H9 (cell line): ENCODE data around the gene ZNF418. TPM values are rescaled to one million over a fixed set of nuclear protein-coding genes. Genes with fewer than 3 reads are reported as not detected.

Source experiments
- DNase-seq: peaks from one replicate; pipeline ENCODE4 v3.0.0-alpha.2; 2017
- H2AFZ ChIP-seq: one replicate; pipeline ENCODE4 v1.6.1; 2013; ENCODE audit warnings: mild to moderate bottlenecking, low read length, control low read depth, moderate library complexity
- H2AK5ac ChIP-seq: 2 replicates; pipeline ENCODE4 v1.6.1; 2013; ENCODE audit warnings: low read length, control low read depth, mixed read lengths; ENCODE audit not compliant: insufficient read length
- H2BK120ac ChIP-seq: one replicate; pipeline ENCODE4 v1.6.1; 2013; ENCODE audit warnings: low read depth, mild to moderate bottlenecking, low read length, control low read depth, inconsistent platforms; ENCODE audit not compliant: poor library complexity, severe bottlenecking
- H2BK12ac ChIP-seq: 2 replicates; pipeline ENCODE4 v1.6.1; 2013; ENCODE audit warnings: low read length, control low read depth, mixed read lengths, low read depth; ENCODE audit not compliant: insufficient read length
- H2BK15ac ChIP-seq: 2 replicates; pipeline ENCODE4 v1.6.1; 2013; ENCODE audit warnings: low read depth, low read length, control low read depth
- H2BK20ac ChIP-seq: one replicate; pipeline ENCODE4 v1.6.1; 2013; ENCODE audit warnings: low read depth, mild to moderate bottlenecking, low read length, control low read depth, inconsistent platforms; ENCODE audit not compliant: poor library complexity, severe bottlenecking
- H2BK5ac ChIP-seq: 2 replicates; pipeline ENCODE4 v1.6.1; 2013; ENCODE audit warnings: low read length, control low read depth, mixed read lengths; ENCODE audit not compliant: insufficient read length
- H3K14ac ChIP-seq: 2 replicates; pipeline ENCODE4 v1.6.1; 2013; ENCODE audit warnings: low read length, control low read depth; ENCODE audit not compliant: insufficient read depth
- H3K18ac ChIP-seq: 2 replicates; pipeline ENCODE4 v1.6.1; 2013; ENCODE audit warnings: low read depth, mild to moderate bottlenecking, mixed read lengths, low read length, control low read depth; ENCODE audit not compliant: insufficient read length
- H3K23ac ChIP-seq: 2 replicates; pipeline ENCODE4 v1.6.1; 2013; ENCODE audit warnings: low read length, control low read depth, mixed read lengths, low read depth; ENCODE audit not compliant: insufficient read length
- H3K23me2 ChIP-seq: 2 replicates; pipeline ENCODE4 v1.6.1; 2013; ENCODE audit warnings: low read depth, mild to moderate bottlenecking, mixed read lengths, low read length, control low read depth; ENCODE audit not compliant: insufficient read length, poor library complexity, severe bottlenecking
- H3K27ac ChIP-seq: 2 replicates; pipeline ENCODE4 v1.5.1; 2013; ENCODE audit warnings: low read length, control low read depth, mixed read lengths, low read depth; ENCODE audit not compliant: insufficient read length
- H3K27me3 ChIP-seq: 2 replicates; pipeline ENCODE4 v1.6.1; 2013; ENCODE audit warnings: low read length, control low read depth, inconsistent platforms; ENCODE audit not compliant: insufficient read depth
- H3K4ac ChIP-seq: 2 replicates; pipeline ENCODE4 v1.6.1; 2013; ENCODE audit warnings: low read depth, mild to moderate bottlenecking, control low read depth, inconsistent platforms, low read length, moderate library complexity
- H3K4me1 ChIP-seq: 2 replicates; pipeline ENCODE4 v1.6.1; 2013; ENCODE audit warnings: low read length, control low read depth, inconsistent platforms; ENCODE audit not compliant: insufficient read depth
- H3K4me2 ChIP-seq: 2 replicates; pipeline ENCODE4 v1.6.1; 2013; ENCODE audit warnings: low read length, control low read depth, mixed read lengths; ENCODE audit not compliant: insufficient read length, insufficient read depth
- H3K56ac ChIP-seq: 2 replicates; pipeline ENCODE4 v1.6.1; 2013; ENCODE audit warnings: low read depth, mild to moderate bottlenecking, mixed read lengths, low read length, control low read depth; ENCODE audit not compliant: insufficient read length
- H3K79me1 ChIP-seq: 2 replicates; pipeline ENCODE4 v1.6.1; 2013; ENCODE audit warnings: low read depth, mild to moderate bottlenecking, moderate library complexity, low read length, control low read depth, inconsistent platforms; ENCODE audit not compliant: insufficient read depth, poor library complexity, severe bottlenecking
- H3K79me2 ChIP-seq: 2 replicates; pipeline ENCODE4 v1.6.1; 2013; ENCODE audit warnings: low read length, control low read depth, inconsistent platforms; ENCODE audit not compliant: insufficient read depth
- H3K9ac ChIP-seq: 2 replicates; pipeline ENCODE4 v1.6.1; 2013; ENCODE audit warnings: low read length, control low read depth, mixed read lengths; ENCODE audit not compliant: insufficient read length; ENCODE audit errors: extremely low read depth
- H3K9me3 ChIP-seq: one replicate; pipeline ENCODE4 v1.6.1; 2013; ENCODE audit warnings: low read depth, low read length, inconsistent platforms; ENCODE audit not compliant: control insufficient read depth
- H3T11ph ChIP-seq: one replicate; pipeline ENCODE4 v1.6.1; 2013; ENCODE audit warnings: mild to moderate bottlenecking, low read length, control low read depth, inconsistent platforms
- H4K20me1 ChIP-seq: one replicate; pipeline ENCODE4 v1.6.1; 2013; ENCODE audit not compliant: control insufficient read depth, insufficient read length, insufficient read depth
- H4K5ac ChIP-seq: 2 replicates; pipeline ENCODE4 v1.6.1; 2013; ENCODE audit warnings: low read depth, mild to moderate bottlenecking, mixed read lengths, low read length, control low read depth; ENCODE audit not compliant: insufficient read length
- H4K8ac ChIP-seq: replicated peaks from 2 replicates; pipeline ENCODE4 v1.6.1; 2013; ENCODE audit warnings: low read length, control low read depth, mixed read lengths, low read depth; ENCODE audit not compliant: insufficient read length
- H4K91ac ChIP-seq: 2 replicates; pipeline ENCODE4 v1.6.1; 2013; ENCODE audit warnings: low read depth, mild to moderate bottlenecking, moderate library complexity, mixed read lengths, low read length, control low read depth; ENCODE audit not compliant: insufficient read length
- H3K27ac Mint-ChIP-seq, 3 experiments: 2 replicates in 2 of 3; 3 replicates in 1 of 3; pipeline ENCODE4 v1.8.0; 2020 to 2021; ENCODE audit warnings: mixed read lengths in 3 of 3, mild to moderate bottlenecking in 1 of 3, moderate library complexity in 1 of 3
- H3K27me3 Mint-ChIP-seq: 2 replicates; pipeline ENCODE4 v1.8.0; 2021; ENCODE audit warnings: low read depth, mild to moderate bottlenecking, moderate library complexity, mixed read lengths
- H3K36me3 Mint-ChIP-seq, 3 experiments: 2 replicates in 2 of 3; 3 replicates in 1 of 3; pipeline ENCODE4 v1.8.0; 2020 to 2021; ENCODE audit warnings: low read depth in 3 of 3, mixed read lengths in 3 of 3; ENCODE audit not compliant: insufficient read depth in 1 of 3
- H3K4me1 Mint-ChIP-seq, 2 experiments: 2 replicates each; pipeline ENCODE4 v1.8.0; 2020; ENCODE audit warnings: mixed read lengths in 2 of 2
- H3K4me3 Mint-ChIP-seq, 2 experiments: 2 replicates in 1 of 2; 3 replicates in 1 of 2; pipeline ENCODE4 v1.8.0; 2020 to 2021; ENCODE audit warnings: mild to moderate bottlenecking in 2 of 2, mixed read lengths in 2 of 2, moderate library complexity in 1 of 2
- H3K9me3 Mint-ChIP-seq, 2 experiments: 2 replicates in 1 of 2; 3 replicates in 1 of 2; pipeline ENCODE4 v1.8.0; 2020; ENCODE audit warnings: mild to moderate bottlenecking in 2 of 2, mixed read lengths in 2 of 2, moderate library complexity in 1 of 2
- WGBS: extraction: QIAGEN DNeasy Blood & Tissue Kit; methylation state at CpG from one replicate; pipeline ENCODE4 v1.1.7; 2013; ENCODE audit warnings: missing lambda C conversion rate, low lambda C conversion rate, mixed read lengths; ENCODE audit not compliant: insufficient read length; ENCODE audit errors: extremely low coverage; 5-methylcytosine and 5-hydroxymethylcytosine counted together
- total RNA-seq: library from RNA; stranded (reverse); gene quantifications from 2 replicates; pipeline ENCODE4 v1.2.1, GENCODE V29; 2021
- TF ChIP-seq, protein P1 (sequence below): fragments of 200-600 bp; sonication (generic); conservative IDR thresholded peaks from 3 replicates; pipeline ENCODE4 v1.8.0; 2021; ENCODE audit warnings: antibody characterized with exemption, mild to moderate bottlenecking

ZNF418 gene
- total RNA-seq, 1 experiment from 2014 or later, result 26.2 TPM

- Mint-ChIP-seq H3K36me3 (peaks cover 5 to 24% (median 10%) of the 10 kb centered on the region in 3 experiments; a peak in 6 of 7 replicates), H3K4me3 (no peak overlapping the region), H3K9me3 (peaks cover 65 to 75% of the 10 kb centered on the region in 2 experiments), H3K4me1 (no peaks in the 10 kb centered on the region), H3K27me3 (peaks cover 8% of the 10 kb centered on the region), H3K27ac (no peak overlapping the region)
- no peak overlapping the region for H3K4ac ChIP-seq
- H3K79me1 ChIP-seq, result no peaks in the 10 kb centered on the region
- H3K18ac ChIP-seq, result no peak overlapping the region
- H3K9ac ChIP-seq, result no peak overlapping the region
- no peak overlapping the region for H3K27ac ChIP-seq
- no peak overlapping the region for H2BK120ac ChIP-seq
- TF ChIP-seq, protein P1, sequence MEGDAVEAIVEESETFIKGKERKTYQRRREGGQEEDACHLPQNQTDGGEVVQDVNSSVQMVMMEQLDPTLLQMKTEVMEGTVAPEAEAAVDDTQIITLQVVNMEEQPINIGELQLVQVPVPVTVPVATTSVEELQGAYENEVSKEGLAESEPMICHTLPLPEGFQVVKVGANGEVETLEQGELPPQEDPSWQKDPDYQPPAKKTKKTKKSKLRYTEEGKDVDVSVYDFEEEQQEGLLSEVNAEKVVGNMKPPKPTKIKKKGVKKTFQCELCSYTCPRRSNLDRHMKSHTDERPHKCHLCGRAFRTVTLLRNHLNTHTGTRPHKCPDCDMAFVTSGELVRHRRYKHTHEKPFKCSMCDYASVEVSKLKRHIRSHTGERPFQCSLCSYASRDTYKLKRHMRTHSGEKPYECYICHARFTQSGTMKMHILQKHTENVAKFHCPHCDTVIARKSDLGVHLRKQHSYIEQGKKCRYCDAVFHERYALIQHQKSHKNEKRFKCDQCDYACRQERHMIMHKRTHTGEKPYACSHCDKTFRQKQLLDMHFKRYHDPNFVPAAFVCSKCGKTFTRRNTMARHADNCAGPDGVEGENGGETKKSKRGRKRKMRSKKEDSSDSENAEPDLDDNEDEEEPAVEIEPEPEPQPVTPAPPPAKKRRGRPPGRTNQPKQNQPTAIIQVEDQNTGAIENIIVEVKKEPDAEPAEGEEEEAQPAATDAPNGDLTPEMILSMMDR, result no peak
- no peak overlapping the region for H3K4me2 ChIP-seq
- no peak overlapping the region for H4K5ac ChIP-seq
- H3K23me2 ChIP-seq, result no peaks in the 10 kb centered on the region
- no peak overlapping the region for H3K14ac ChIP-seq
- no peaks in the 10 kb centered on the region for H3K27me3 ChIP-seq
- H4K91ac ChIP-seq, result no peak overlapping the region
- WGBS, result no CpG with 5 or more reads among the region's 8 CpGs
- H3K79me2 ChIP-seq, result no peaks in the 10 kb centered on the region
- no peaks in the 10 kb centered on the region for H3K4me1 ChIP-seq
- H2BK15ac ChIP-seq, result no peak overlapping the region
- peaks cover 44% of the 10 kb centered on the region for H3K9me3 ChIP-seq
- no peak overlapping the region for H3T11ph ChIP-seq
- H2AK5ac ChIP-seq, result no peak overlapping the region
- H3K23ac ChIP-seq, result no peak overlapping the region
- DNase-seq, result no peak
- no peak overlapping the region for H4K8ac ChIP-seq
- H2BK20ac ChIP-seq, result no peak overlapping the region
- no peak overlapping the region for H2AFZ ChIP-seq
- no peak overlapping the region for H3K56ac ChIP-seq
- no peak overlapping the region for H2BK12ac ChIP-seq
- H4K20me1 ChIP-seq, result no peaks in the 10 kb centered on the region
- no peak overlapping the region for H2BK5ac ChIP-seq
Observed at GRCh38 chr19:57964761-57965160, 29.6 kb upstream of the ZNF418 start.
